OCI-LY3 (cell line): ENCODE measurements around the gene LONRF3.

Experiments used
- H2AFZ ChIP-seq: fragments of 200-600, 300-600 bp; shearing (Covaris generic); 2 replicates; pipeline ENCODE4 v1.6.0; 2014; ENCODE audit warnings: antibody characterized with exemption, low read depth, low read length
- H3K27ac ChIP-seq: fragments of 200-600, 300-600 bp; sonication (generic); 2 replicates; pipeline ENCODE4 v1.5.1; 2014; ENCODE audit warnings: mild to moderate bottlenecking, low read length, moderate library complexity, mixed read lengths
- H3K27me3 ChIP-seq: fragments of 200-600, 300-600 bp; sonication (generic); 2 replicates; pipeline ENCODE4 v1.6.1; 2014; ENCODE audit warnings: low read depth, low read length, mixed read lengths
- H3K36me3 ChIP-seq: fragments of 200-600, 300-600 bp; sonication (generic); replicated peaks from 2 replicates; pipeline ENCODE3; 2014; ENCODE audit warnings: low read depth, low read length, mixed read lengths
- H3K4me1 ChIP-seq: fragments of 300-600, 200-600 bp; sonication (generic); 2 replicates; pipeline ENCODE4 v1.6.1; 2014; ENCODE audit warnings: low read length, mixed read lengths
- H3K4me2 ChIP-seq: fragments of 200-600, 300-600 bp; sonication (generic); 2 replicates; pipeline ENCODE4 v1.6.1; 2014; ENCODE audit warnings: low read length, mixed read lengths
- H3K4me3 ChIP-seq: fragments of 300-600, 200-600 bp; sonication (generic); 2 replicates; pipeline ENCODE4 v1.5.1; 2014; ENCODE audit warnings: antibody characterized with exemption, mild to moderate bottlenecking, low read length, moderate library complexity
- H3K79me2 ChIP-seq: fragments of 300-600, 200-600 bp; shearing (Covaris generic); 2 replicates; pipeline ENCODE4 v1.6.1; 2014; ENCODE audit warnings: mild to moderate bottlenecking, low read length, mixed read lengths
- H3K9ac ChIP-seq: fragments of 300-600, 200-600 bp; shearing (Covaris generic); 2 replicates; pipeline ENCODE4 v1.6.0; 2014; ENCODE audit warnings: mild to moderate bottlenecking, low read length, moderate library complexity
- H3K9me3 ChIP-seq: fragments of 200-600, 300-600 bp; shearing (Covaris generic); 2 replicates; pipeline ENCODE4 v1.6.1; 2014; ENCODE audit warnings: low read length, mixed read lengths; ENCODE audit not compliant: insufficient read depth
- H4K20me1 ChIP-seq: fragments of 200-600, 300-600 bp; sonication (generic); 2 replicates; pipeline ENCODE4 v1.6.1; 2016; ENCODE audit warnings: low read length, mixed read lengths; ENCODE audit not compliant: insufficient read depth
- CTCF ChIP-seq: fragments of 200-600, 300-600 bp; sonication (generic); IDR thresholded peaks from 2 replicates; pipeline ENCODE4 v1.5.1; 2014; ENCODE audit warnings: antibody characterized with exemption, low read length, low read depth
- EZH2phosphoT487 ChIP-seq: fragments of 200-600 bp; shearing (Covaris generic); IDR thresholded peaks from 2 replicates; pipeline ENCODE4 v1.6.1; 2018; ENCODE audit warnings: antibody characterized with exemption, mixed run types, low read depth

Gene LONRF3

DNA sequence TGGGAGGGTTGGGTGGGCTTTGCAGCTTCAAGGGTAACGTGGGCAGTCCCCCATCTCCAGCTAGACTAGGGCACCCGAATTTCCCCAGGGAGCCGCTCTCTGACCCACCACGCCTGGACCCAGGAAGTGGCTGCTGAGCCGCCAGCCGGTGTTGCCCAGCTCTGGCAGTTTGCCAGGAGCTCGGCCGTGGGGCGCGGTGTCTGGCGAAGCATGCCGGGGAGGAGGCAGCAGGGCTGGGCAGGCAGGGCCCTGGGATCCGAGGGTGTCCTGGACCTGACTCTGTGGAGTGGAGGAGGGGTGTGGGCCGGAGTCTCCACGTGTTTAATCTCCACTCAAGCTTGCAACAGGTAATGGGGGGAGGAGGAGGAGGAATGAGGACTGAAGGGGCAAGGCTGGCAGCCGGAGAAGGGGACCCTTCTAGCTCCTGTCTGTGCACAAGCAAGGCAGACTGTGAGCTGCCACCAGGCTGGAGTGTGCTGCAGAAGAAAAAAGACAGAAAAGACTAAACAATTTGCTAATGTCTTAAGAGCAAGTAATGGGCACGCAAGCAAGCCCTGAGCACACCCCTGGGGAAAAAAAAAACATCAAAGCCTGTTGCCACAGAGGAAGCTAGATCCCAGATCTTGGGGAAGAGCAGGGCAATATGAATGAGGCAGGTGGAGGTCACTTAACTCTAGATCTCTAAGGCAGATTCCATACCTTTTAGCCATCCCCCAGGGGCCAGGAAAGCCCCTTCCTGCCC is 2.4 kb downstream of the LONRF3 start:
- peak overlapping the region; percentile 80 for H3K4me2 ChIP-seq
- TF ChIP-seq EZH2phosphoT487 (no peak), CTCF (no peak)
- no peak overlapping the region for H3K27ac ChIP-seq
- peak overlapping the region; percentile 85 for H3K4me3 ChIP-seq
- no peaks in the 10 kb centered on the region for H3K9me3 ChIP-seq
- peaks cover 12% of the 10 kb centered on the region; the same call in 1 of the 2 replicates for H3K27me3 ChIP-seq
- peak overlapping the region; percentile 69 for H3K9ac ChIP-seq
- peaks cover 10% of the 10 kb centered on the region for H3K4me1 ChIP-seq
- no peaks in the 10 kb centered on the region for H4K20me1 ChIP-seq
- H2AFZ ChIP-seq = peak overlapping the region; percentile 84; the same call in 1 of the 2 replicates
- no peaks in the 10 kb centered on the region for H3K79me2 ChIP-seq
- H3K36me3 ChIP-seq = no peaks in the 10 kb centered on the region

DNA sequence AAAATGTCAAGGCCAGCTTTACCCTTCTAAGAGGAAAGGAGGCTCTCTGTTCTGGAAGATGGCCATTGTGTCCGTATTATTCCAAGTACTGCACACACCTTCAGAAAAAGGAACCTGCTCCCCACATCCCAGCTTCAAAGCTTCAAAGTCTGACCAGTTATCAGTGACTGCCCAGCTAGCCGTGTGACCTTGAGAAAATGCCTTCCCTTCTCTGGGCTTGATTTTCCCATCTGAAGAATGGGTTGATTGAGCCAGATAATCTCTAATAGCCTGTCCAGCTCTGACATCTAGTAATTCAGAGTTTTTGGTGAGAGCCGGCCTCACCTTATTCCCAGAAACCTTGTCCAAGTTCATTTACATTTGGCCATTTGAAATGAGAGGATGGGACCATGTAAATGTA is 3.0 kb downstream of the LONRF3 start:
- H3K4me3 ChIP-seq = no peak overlapping the region
- H3K36me3 ChIP-seq = no peaks in the 10 kb centered on the region
- no peaks in the 10 kb centered on the region for H4K20me1 ChIP-seq
- H3K9ac ChIP-seq = no peak overlapping the region
- TF ChIP-seq CTCF (no peak), EZH2phosphoT487 (no peak)
- H3K4me2 ChIP-seq = no peak overlapping the region
- H3K4me1 ChIP-seq = peaks cover 10% of the 10 kb centered on the region
- no peaks in the 10 kb centered on the region for H3K79me2 ChIP-seq
- no peak overlapping the region for H2AFZ ChIP-seq
- no peak overlapping the region for H3K27ac ChIP-seq
- H3K9me3 ChIP-seq = no peaks in the 10 kb centered on the region
- H3K27me3 ChIP-seq = peaks cover 12% of the 10 kb centered on the region; the same call in 1 of the 2 replicates

DNA sequence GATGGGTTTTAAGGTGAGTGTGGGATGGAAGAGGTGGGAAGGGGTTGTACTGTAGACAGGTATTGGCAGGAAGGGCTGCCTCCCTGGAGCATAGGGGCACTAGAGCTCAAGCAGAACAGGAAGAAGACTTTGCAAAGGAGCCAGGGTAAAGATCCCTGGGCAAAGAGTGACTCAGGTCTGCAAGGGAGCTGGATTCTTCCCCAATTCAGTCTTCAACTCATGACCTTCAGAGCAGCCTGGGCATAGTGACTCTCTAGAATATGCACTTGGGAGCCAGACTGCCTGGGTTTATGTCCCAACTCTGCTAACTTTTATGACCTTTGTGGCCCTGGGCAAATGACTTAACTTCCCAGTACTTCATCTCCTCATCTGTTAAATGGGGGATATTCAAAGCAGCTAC is 4.0 kb downstream of the LONRF3 start:
- H3K27me3 ChIP-seq = peaks cover 12% of the 10 kb centered on the region; the same call in 1 of the 2 replicates
- no peak overlapping the region for H3K27ac ChIP-seq
- no peak overlapping the region for H2AFZ ChIP-seq
- no peak overlapping the region for H3K4me2 ChIP-seq
- TF ChIP-seq CTCF (no peak), EZH2phosphoT487 (no peak)
- no peaks in the 10 kb centered on the region for H3K36me3 ChIP-seq
- no peaks in the 10 kb centered on the region for H3K9me3 ChIP-seq
- H3K4me1 ChIP-seq = peaks cover 10% of the 10 kb centered on the region
- H3K9ac ChIP-seq = no peak overlapping the region
- no peak overlapping the region for H3K4me3 ChIP-seq
- no peaks in the 10 kb centered on the region for H3K79me2 ChIP-seq
- no peaks in the 10 kb centered on the region for H4K20me1 ChIP-seq

DNA sequence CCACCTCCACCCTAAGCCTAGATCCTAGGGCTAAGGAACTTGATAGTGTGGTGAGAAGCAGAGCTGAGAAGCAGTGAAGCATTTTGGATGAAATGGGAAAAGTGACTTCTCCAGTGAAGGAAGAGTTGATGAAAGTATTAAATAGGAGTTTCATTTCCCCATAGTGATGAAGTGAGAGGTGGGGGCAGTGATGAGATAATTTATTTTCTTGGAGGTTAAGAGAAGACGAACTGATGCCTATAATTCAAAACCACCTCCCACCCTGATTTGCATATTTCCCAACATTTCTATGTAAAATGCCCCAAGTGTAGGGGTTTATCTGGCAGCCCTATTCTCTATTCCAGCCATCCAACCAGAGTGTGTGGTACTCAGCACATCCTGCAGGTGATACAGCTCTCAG is 6.3 kb downstream of the LONRF3 start:
- Histone ChIP-seq H4K20me1 (no peaks in the 10 kb centered on the region), H3K9ac (no peak overlapping the region), H3K36me3 (no peaks in the 10 kb centered on the region), H3K27ac (no peak overlapping the region), H2AFZ (no peak overlapping the region), H3K4me2 (no peak overlapping the region), H3K9me3 (no peaks in the 10 kb centered on the region), H3K4me3 (no peak overlapping the region), H3K79me2 (no peaks in the 10 kb centered on the region), H3K4me1 (peaks cover 10% of the 10 kb centered on the region), H3K27me3 (peaks cover 12% of the 10 kb centered on the region; the same call in 1 of the 2 replicates)
- no peak for TF ChIP-seq CTCF
- no peak for TF ChIP-seq EZH2phosphoT487
